A673 (cell line): ENCODE results near the gene MAST3. TPM values are rescaled to one million over a fixed set of nuclear protein-coding genes. Genes with fewer than 3 reads are reported as not detected.
A peak's percentile ranks its signal among the peaks of the same experiment; 100 is the strongest.

ENCODE experiments used
- BruUV-seq: library from RNA; stranded (reverse); fragments of 400-500 nt; replicated peaks from 2 replicates; lab custom pipeline; 2021; lab: Mats Ljungman, UMichigan
- CTCF ChIA-PET: fragments of 300-600 bp; sonication (Branson Sonifier 250); formaldehyde crosslinking; loops from one replicate; lab custom pipeline; 2022; ENCODE audit warnings: antibody characterized with exemption; lab: Charles Lee
- POLR2A ChIA-PET: fragments of 300-600 bp; sonication (Branson Sonifier 250); formaldehyde crosslinking; loops from one replicate; lab custom pipeline; 2022; ENCODE audit warnings: antibody characterized with exemption; ENCODE audit not compliant: low non-redundant PET; lab: Charles Lee
- DNase-seq: peaks from one replicate; pipeline ENCODE4 v3.0.0-alpha.2; 2015; ENCODE audit warnings: low spot score
- H3K27ac ChIP-seq: fragments of 200-600 bp; sonication (generic); 2 replicates; pipeline ENCODE4 v1.5.1; 2016; ENCODE audit warnings: mixed run types, low read depth, mild to moderate bottlenecking, mixed read lengths, antibody characterized with exemption, low read length; ENCODE audit not compliant: poor library complexity, severe bottlenecking
- H3K27me3 ChIP-seq: fragments of 200-600 bp; sonication (generic); replicated peaks from 2 replicates; pipeline ENCODE4 v1.6.1; 2017; ENCODE audit warnings: mixed run types, low read depth, mild to moderate bottlenecking, mixed read lengths, antibody characterized with exemption, low read length; ENCODE audit not compliant: insufficient read depth, poor library complexity
- H3K36me3 ChIP-seq: fragments of 200-600 bp; sonication (generic); 2 replicates; pipeline ENCODE4 v1.6.1; 2016; ENCODE audit warnings: mixed run types, mild to moderate bottlenecking, mixed read lengths, antibody characterized with exemption, low read length; ENCODE audit not compliant: insufficient read depth, poor library complexity, severe bottlenecking
- H3K4me1 ChIP-seq: fragments of 200-600 bp; sonication (generic); 2 replicates; pipeline ENCODE4 v1.6.1; 2017; ENCODE audit warnings: mixed run types, mild to moderate bottlenecking, mixed read lengths, antibody characterized with exemption, low read length; ENCODE audit not compliant: insufficient read depth, poor library complexity, severe bottlenecking
- H3K4me3 ChIP-seq: fragments of 200-600 bp; sonication (generic); 2 replicates; pipeline ENCODE4 v1.5.1; 2016; ENCODE audit warnings: low read depth, mixed run types, mild to moderate bottlenecking, mixed read lengths, low read length; ENCODE audit not compliant: poor library complexity, severe bottlenecking
- H3K9me3 ChIP-seq: fragments of 200-600 bp; sonication (generic); 2 replicates; pipeline ENCODE4 v1.6.1; 2016; ENCODE audit warnings: mixed run types, low read depth, mild to moderate bottlenecking, mixed read lengths, antibody characterized with exemption, low read length; ENCODE audit not compliant: poor library complexity, severe bottlenecking
- CTCF ChIP-seq: fragments of 300-800, 200-600 bp; sonication (generic); conservative IDR thresholded peaks from 2 replicates; pipeline ENCODE4 v1.5.1; 2017; ENCODE audit warnings: low read depth, mild to moderate bottlenecking, antibody characterized with exemption, low read length, moderate library complexity, mixed read lengths
- EZH2 ChIP-seq: fragments of 200-600 bp; sonication (generic); IDR thresholded peaks from 2 replicates; pipeline ENCODE4 v1.6.1; 2017; ENCODE audit warnings: borderline replicate concordance, low read depth, mild to moderate bottlenecking, mixed read lengths, antibody characterized with exemption, low read length; ENCODE audit not compliant: poor library complexity, severe bottlenecking
- intact Hi-C: fragments of 100-400 bp; cut with micrococcal nuclease; formaldehyde crosslinking; loops from one replicate; pipeline ENCODE4 v1.10.0; 2022; ENCODE audit not compliant: unreplicated experiment
- total RNA-seq: library from RNA; stranded (reverse); gene quantifications from 2 replicates; pipeline ENCODE4 v1.2.3, GENCODE V29; 2021

MAST3 gene
- total RNA-seq, 1 experiment from 2014 or later = 5.1 TPM

- BruUV-seq = no TSS peak
- no peak for TF ChIP-seq CTCF
- TF ChIP-seq EZH2 = no peak
- Histone ChIP-seq H3K4me1 (no peaks in the 10 kb centered on the region), H3K36me3 (peaks cover 27% of the 10 kb centered on the region), H3K4me3 (peak overlapping the region; percentile 35), H3K27me3 (no peaks in the 10 kb centered on the region), H3K9me3 (no peaks in the 10 kb centered on the region), H3K27ac (peak overlapping the region; percentile 65)
- intact Hi-C loops = no loop called here
- CTCF ChIA-PET = interaction anchor here (0.6 to 1.7 kb wide), 3 partner anchors 16 to 250 kb away, joined by 3 to 11 read pairs (median 5); no protein-coding TSS in a partner anchor
- POLR2A ChIA-PET = interaction anchor here (0.6 kb wide), 1 partner anchor 62 kb away, joined by 7 read pairs; no protein-coding TSS in a partner anchor
- DNase-seq = no peak
Observed at GRCh38 chr19:18160493-18160970, 63.0 kb downstream of the MAST3 start.

- Histone ChIP-seq H3K4me1 (no peaks in the 10 kb centered on the region), H3K4me3 (peak overlapping the region; percentile 35), H3K9me3 (no peaks in the 10 kb centered on the region), H3K27ac (peak overlapping the region; percentile 65), H3K27me3 (no peaks in the 10 kb centered on the region), H3K36me3 (peaks cover 28% of the 10 kb centered on the region)
- CTCF ChIA-PET = interaction anchor here (0.6 to 1.7 kb wide), 6 partner anchors 8 to 249 kb away, joined by 3 to 11 read pairs (median 4); partner anchors contain the start of gene PIK3R2
- TF ChIP-seq EZH2 = no peak
- peak; percentile 31; the same call in 1 of the 2 replicates for TF ChIP-seq CTCF
- intact Hi-C loops = no loop called here
- DNase-seq = peak; percentile 66
- no TSS peak for BruUV-seq
- POLR2A ChIA-PET = no interaction called here
Observed at GRCh38 chr19:18160971-18161635, 63.5 kb downstream of the MAST3 start.

- DNase-seq = no peak
- H3K27ac ChIP-seq = no peak overlapping the region
- peaks cover 24% of the 10 kb centered on the region for H3K36me3 ChIP-seq
- POLR2A ChIA-PET = no interaction called here
- H3K9me3 ChIP-seq = no peaks in the 10 kb centered on the region
- no peak overlapping the region for H3K4me3 ChIP-seq
- H3K27me3 ChIP-seq = no peaks in the 10 kb centered on the region
- intact Hi-C loops = no loop called here
- BruUV-seq = no TSS peak
- H3K4me1 ChIP-seq = no peaks in the 10 kb centered on the region
- TF ChIP-seq CTCF = no peak
- no peak for TF ChIP-seq EZH2
- CTCF ChIA-PET = interaction anchor here (0.6 to 1.7 kb wide), 5 partner anchors 9 to 249 kb away, joined by 3 to 6 read pairs (median 3); partner anchors contain the start of gene PIK3R2
Observed at GRCh38 chr19:18161636-18162002, 64.0 kb downstream of the MAST3 start.
